ENCODE measurements around the gene NF1.
"Not testable (repeated sequence)": the region's sequence is repeated elsewhere in the genome, so short reads cannot be mapped to it uniquely, and the experiment has no call there.

The NF1 gene

GRCh38 chr17:31329221-31329620 lies 234.4 kb downstream of the NF1 start:
- DNase-seq (ENCODE audit: low spot score), result no peak

- no peak for DNase-seq (ENCODE audit: low spot score)
These were observed 245.3 kb downstream of the NF1 start for GRCh38 chr17:31339906-31340661.

GRCh38 chr17:31345191-31345747 lies 250.5 kb downstream of the NF1 start:
- DNase-seq (ENCODE audit: low spot score), result not testable (repeated sequence)

- DNase-seq (ENCODE audit: low spot score), result no peak
These were observed 254.7 kb downstream of the NF1 start for GRCh38 chr17:31349454-31349853.

GRCh38 chr17:31355935-31356334 lies 261.2 kb downstream of the NF1 start:
- no peak for DNase-seq (ENCODE audit: low spot score)

GRCh38 chr17:31357091-31357490 lies 262.3 kb downstream of the NF1 start:
- DNase-seq (ENCODE audit: low spot score), result no peak

- DNase-seq (ENCODE audit: low spot score), result no peak
These were observed 263.1 kb downstream of the NF1 start for GRCh38 chr17:31357839-31358394.

- DNase-seq (ENCODE audit: low spot score), result no peak
These were observed 269.2 kb downstream of the NF1 start for GRCh38 chr17:31364012-31364411.

- no peak for DNase-seq (ENCODE audit: low spot score)
These were observed 271.3 kb downstream of the NF1 start for GRCh38 chr17:31366088-31366487.

GRCh38 chr17:31369266-31369665 lies 274.5 kb downstream of the NF1 start:
- DNase-seq (ENCODE audit: low spot score), result no peak

- DNase-seq (ENCODE audit: low spot score), result no peak
These were observed 276.8 kb downstream of the NF1 start for GRCh38 chr17:31371511-31372097.

- peak; percentile 80 for DNase-seq (ENCODE audit: low spot score)
These were observed 278.6 kb downstream of the NF1 start for GRCh38 chr17:31373150-31374093.

GRCh38 chr17:31374094-31374447 lies 279.3 kb downstream of the NF1 start:
- no peak for DNase-seq (ENCODE audit: low spot score)

GRCh38 chr17:31374503-31374902 lies 279.7 kb downstream of the NF1 start:
- no peak for DNase-seq (ENCODE audit: low spot score)

GRCh38 chr17:31378638-31379037 lies 283.9 kb downstream of the NF1 start:
- DNase-seq (ENCODE audit: low spot score), result no peak

- no peak for DNase-seq (ENCODE audit: low spot score)
These were observed 284.9 kb downstream of the NF1 start for GRCh38 chr17:31379597-31380205.

GRCh38 chr17:31381165-31381668 lies 286.4 kb downstream of the NF1 start:
- DNase-seq (ENCODE audit: low spot score), result no peak

- not testable (repeated sequence) for DNase-seq (ENCODE audit: low spot score)
These were observed 288.0 kb downstream of the NF1 start for GRCh38 chr17:31382668-31383275.

GRCh38 chr17:31383488-31383887 lies 288.7 kb downstream of the NF1 start:
- DNase-seq (ENCODE audit: low spot score), result not testable (repeated sequence)

- DNase-seq (ENCODE audit: low spot score), result no peak
These were observed 290.9 kb downstream of the NF1 start for GRCh38 chr17:31385428-31386285.
